PFSK-1 (cell line): ENCODE results near the gene HOXA3.

ENCODE experiments used
- FOXP2 ChIP-seq: optimal IDR thresholded peaks from 2 replicates; pipeline ENCODE3; 2011; ENCODE audit warnings: borderline replicate concordance, control low read depth, inconsistent platforms; ENCODE audit not compliant: insufficient read depth; ENCODE audit errors: extremely low read length, extremely low read depth
- POLR2AphosphoS5 ChIP-seq: IDR thresholded peaks from 2 replicates; pipeline ENCODE4 v1.6.1; 2012; ENCODE audit warnings: low read depth, mild to moderate bottlenecking, control low read depth, low read length, moderate library complexity
- REST ChIP-seq, 2 experiments: IDR thresholded peaks; 2 replicates each; pipeline versions ENCODE4 v1.6.1 to v1.8.0; 2011 to 2012; ENCODE audit warnings: low read depth in 2 of 2, low read length in 2 of 2, control low read depth in 1 of 2, inconsistent platforms in 1 of 2, mild to moderate bottlenecking in 1 of 2, moderate library complexity in 1 of 2; ENCODE audit not compliant: insufficient read depth in 1 of 2
- SIN3A ChIP-seq: IDR thresholded peaks from 2 replicates; pipeline ENCODE4 v1.6.1; 2012; ENCODE audit warnings: mild to moderate bottlenecking, low read length, moderate library complexity, borderline replicate concordance; ENCODE audit not compliant: insufficient read depth
- TAF1 ChIP-seq: IDR thresholded peaks from 2 replicates; pipeline ENCODE4 v1.6.1; 2012; ENCODE audit warnings: low read length, control low read depth, borderline replicate concordance; ENCODE audit not compliant: insufficient read depth

GRCh38 chr7:27128034-27128433 lies 24.3 kb downstream of the HOXA3 start:
- TF ChIP-seq REST (IDR thresholded peaks at IDR 0.05; ENCODE audit: insufficient read depth in 1 of 2, low read depth in 2 of 2, low read length in 2 of 2) (no peak), TAF1 (no peak), POLR2AphosphoS5 (no peak), SIN3A (no peak), FOXP2 (no peak)
